Calu3 (cell line): ENCODE measurements around the gene SOS1. TPM values are rescaled to one million over a fixed set of nuclear protein-coding genes. Genes with fewer than 3 reads are reported as not detected.

Source experiments
- BruUV-seq: library from RNA; stranded (reverse); fragments of 400-500 nt; replicated peaks from 2 replicates; lab custom pipeline; 2021; lab: Mats Ljungman, UMichigan
- CTCF ChIA-PET: fragments of 300-600 bp; sonication (Branson Sonifier 250); formaldehyde crosslinking; loops from one replicate; lab custom pipeline; 2022; ENCODE audit warnings: antibody characterized with exemption; lab: Charles Lee
- DNase-seq: peaks from one replicate; pipeline ENCODE4 v3.0.0; 2022
- H3K27ac Mint-ChIP-seq: one replicate; pipeline ENCODE4 v1.8.0; 2022; ENCODE audit warnings: mixed read lengths; ENCODE audit not compliant: unreplicated experiment
- H3K27me3 Mint-ChIP-seq: one replicate; pipeline ENCODE4 v1.8.0; 2022; ENCODE audit warnings: mixed read lengths; ENCODE audit not compliant: unreplicated experiment
- H3K36me3 Mint-ChIP-seq: one replicate; pipeline ENCODE4 v1.8.0; 2022; ENCODE audit warnings: mild to moderate bottlenecking, moderate library complexity, mixed read lengths; ENCODE audit not compliant: insufficient read depth, unreplicated experiment
- H3K4me1 Mint-ChIP-seq: one replicate; pipeline ENCODE4 v1.8.0; 2022; ENCODE audit warnings: mild to moderate bottlenecking, low read depth, mixed read lengths; ENCODE audit not compliant: unreplicated experiment
- H3K4me3 Mint-ChIP-seq: one replicate; pipeline ENCODE4 v1.8.0; 2022; ENCODE audit warnings: mild to moderate bottlenecking, low read depth, moderate library complexity, mixed read lengths; ENCODE audit not compliant: unreplicated experiment
- H3K9me3 Mint-ChIP-seq: one replicate; pipeline ENCODE4 v1.8.0; 2022; ENCODE audit warnings: low read depth, mixed read lengths; ENCODE audit not compliant: unreplicated experiment
- CTCF ChIP-seq: fragments of 200-600 bp; IDR thresholded peaks from one replicate; pipeline ENCODE4 v1.8.0; 2022; ENCODE audit warnings: antibody characterized with exemption; ENCODE audit not compliant: unreplicated experiment
- intact Hi-C: fragments of 100-400 bp; cut with micrococcal nuclease; formaldehyde crosslinking; loops from one replicate; pipeline ENCODE4 v1.10.0; 2022; ENCODE audit not compliant: unreplicated experiment
- total RNA-seq: library from RNA; stranded (reverse); gene quantifications from 2 replicates; pipeline ENCODE4 v1.2.3, GENCODE V29; 2022

SOS1 gene
- total RNA-seq, 1 experiment from 2014 or later = 40.0 TPM

GRCh38 chr2:38975042-38975441 lies 145.8 kb downstream of the SOS1 start:
- Mint-ChIP-seq H3K4me3 (no peak overlapping the region), H3K27ac (no peak overlapping the region), H3K27me3 (no peaks in the 10 kb centered on the region), H3K9me3 (no peaks in the 10 kb centered on the region), H3K36me3 (no peaks in the 10 kb centered on the region), H3K4me1 (no peaks in the 10 kb centered on the region)
- no peak for DNase-seq
- no TSS peak for BruUV-seq
- TF ChIP-seq CTCF = no peak
- intact Hi-C loops = no loop called here
- CTCF ChIA-PET = no interaction called here

- intact Hi-C loops = no loop called here
- no peak for DNase-seq
- Mint-ChIP-seq H3K36me3 (no peaks in the 10 kb centered on the region), H3K4me1 (no peaks in the 10 kb centered on the region), H3K9me3 (no peaks in the 10 kb centered on the region), H3K4me3 (no peak overlapping the region), H3K27me3 (no peaks in the 10 kb centered on the region), H3K27ac (no peak overlapping the region)
- BruUV-seq = no TSS peak
- no peak for TF ChIP-seq CTCF
- CTCF ChIA-PET = no interaction called here
These were observed 147.6 kb downstream of the SOS1 start for GRCh38 chr2:38973266-38973665.

- no peak for TF ChIP-seq CTCF
- Mint-ChIP-seq H3K4me3 (no peak overlapping the region), H3K36me3 (no peaks in the 10 kb centered on the region), H3K4me1 (no peaks in the 10 kb centered on the region), H3K9me3 (no peaks in the 10 kb centered on the region), H3K27me3 (no peaks in the 10 kb centered on the region), H3K27ac (no peak overlapping the region)
- CTCF ChIA-PET = no interaction called here
- intact Hi-C loops = no loop called here
- BruUV-seq = no TSS peak
- DNase-seq = no peak
These were observed 149.5 kb downstream of the SOS1 start for GRCh38 chr2:38971377-38971776.

- no peak for TF ChIP-seq CTCF
- H3K27me3 Mint-ChIP-seq = no peaks in the 10 kb centered on the region
- BruUV-seq = no TSS peak
- no peak overlapping the region for H3K27ac Mint-ChIP-seq
- no peaks in the 10 kb centered on the region for H3K9me3 Mint-ChIP-seq
- no peaks in the 10 kb centered on the region for H3K36me3 Mint-ChIP-seq
- no peaks in the 10 kb centered on the region for H3K4me1 Mint-ChIP-seq
- DNase-seq = no peak
- H3K4me3 Mint-ChIP-seq = no peak overlapping the region
- intact Hi-C loops = no loop called here
- CTCF ChIA-PET = interaction anchor here (0.7 kb wide), 1 partner anchor 67 kb away, joined by 14 read pairs; no protein-coding TSS in a partner anchor
These were observed 152.8 kb downstream of the SOS1 start for GRCh38 chr2:38968021-38968420.
